Dermis microvascular lymphatic vessel endothelial cell (primary cell): ENCODE results near the gene APOL6. TPM values are rescaled to one million over a fixed set of nuclear protein-coding genes. Genes with fewer than 3 reads are reported as not detected.

ENCODE experiments used
- total RNA-seq: library from RNA; depleted of rRNA; stranded (reverse); fragments of >200 nt; gene quantifications from 2 replicates; pipeline ENCODE4 v1.2.1, GENCODE V29; 2014

The APOL6 gene
- total RNA-seq, 1 donor from 2014 or later, result 8.7 TPM

Other genes with a start within 250 kb of the APOL6 start
- gene MCM5, start 248.3 kb upstream of the APOL6 start, total RNA-seq, result 44.8 and 60.5 TPM in 2 replicates
- gene RASD2, start 107.6 kb upstream of the APOL6 start, total RNA-seq, result not detected in 2 replicates
- not detected in 2 replicates for gene MB, start 31.1 kb upstream of the APOL6 start, total RNA-seq
- not detected in 2 replicates for gene APOL5, start 69.4 kb downstream of the APOL6 start, total RNA-seq